AG10803 (cell line): ENCODE data around the gene TRMT5.

Experiments
- DNase-seq: peaks from one replicate; pipeline ENCODE4 v3.0.0; 2010; ENCODE audit warnings: low read depth
- H3K4me3 ChIP-seq: 2 replicates; pipeline ENCODE4 v1.5.1; 2011; ENCODE audit warnings: mild to moderate bottlenecking, low read length, control low read depth
- TF ChIP-seq, protein P1 (sequence below): conservative IDR thresholded peaks from 2 replicates; pipeline ENCODE4 v1.5.1; 2011; ENCODE audit warnings: mild to moderate bottlenecking, low read length, control low read depth, inconsistent platforms

Gene TRMT5

DNA sequence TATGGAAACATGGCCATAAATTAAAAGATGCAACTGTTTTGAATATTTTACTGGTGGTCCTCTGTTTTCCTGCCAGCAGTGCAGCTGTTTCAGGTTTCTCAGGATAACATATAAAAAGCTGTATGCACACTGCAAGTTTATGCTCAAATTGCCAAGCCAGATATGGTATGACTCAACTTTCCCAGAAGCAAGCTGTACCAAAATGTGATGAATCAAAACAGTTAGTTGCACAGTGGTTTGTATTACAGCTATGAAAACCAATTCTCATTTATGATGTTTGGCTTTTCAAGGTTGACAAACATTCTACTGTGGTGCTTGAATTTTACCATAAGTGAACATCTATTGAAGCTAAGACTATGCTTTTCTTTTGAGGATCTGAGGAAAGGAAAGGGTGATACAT is 15.5 kb downstream of the TRMT5 start:
- TF ChIP-seq, protein P1, sequence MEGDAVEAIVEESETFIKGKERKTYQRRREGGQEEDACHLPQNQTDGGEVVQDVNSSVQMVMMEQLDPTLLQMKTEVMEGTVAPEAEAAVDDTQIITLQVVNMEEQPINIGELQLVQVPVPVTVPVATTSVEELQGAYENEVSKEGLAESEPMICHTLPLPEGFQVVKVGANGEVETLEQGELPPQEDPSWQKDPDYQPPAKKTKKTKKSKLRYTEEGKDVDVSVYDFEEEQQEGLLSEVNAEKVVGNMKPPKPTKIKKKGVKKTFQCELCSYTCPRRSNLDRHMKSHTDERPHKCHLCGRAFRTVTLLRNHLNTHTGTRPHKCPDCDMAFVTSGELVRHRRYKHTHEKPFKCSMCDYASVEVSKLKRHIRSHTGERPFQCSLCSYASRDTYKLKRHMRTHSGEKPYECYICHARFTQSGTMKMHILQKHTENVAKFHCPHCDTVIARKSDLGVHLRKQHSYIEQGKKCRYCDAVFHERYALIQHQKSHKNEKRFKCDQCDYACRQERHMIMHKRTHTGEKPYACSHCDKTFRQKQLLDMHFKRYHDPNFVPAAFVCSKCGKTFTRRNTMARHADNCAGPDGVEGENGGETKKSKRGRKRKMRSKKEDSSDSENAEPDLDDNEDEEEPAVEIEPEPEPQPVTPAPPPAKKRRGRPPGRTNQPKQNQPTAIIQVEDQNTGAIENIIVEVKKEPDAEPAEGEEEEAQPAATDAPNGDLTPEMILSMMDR, result no peak
- peak; percentile 65 for DNase-seq
- H3K4me3 ChIP-seq, result no peak overlapping the region

DNA sequence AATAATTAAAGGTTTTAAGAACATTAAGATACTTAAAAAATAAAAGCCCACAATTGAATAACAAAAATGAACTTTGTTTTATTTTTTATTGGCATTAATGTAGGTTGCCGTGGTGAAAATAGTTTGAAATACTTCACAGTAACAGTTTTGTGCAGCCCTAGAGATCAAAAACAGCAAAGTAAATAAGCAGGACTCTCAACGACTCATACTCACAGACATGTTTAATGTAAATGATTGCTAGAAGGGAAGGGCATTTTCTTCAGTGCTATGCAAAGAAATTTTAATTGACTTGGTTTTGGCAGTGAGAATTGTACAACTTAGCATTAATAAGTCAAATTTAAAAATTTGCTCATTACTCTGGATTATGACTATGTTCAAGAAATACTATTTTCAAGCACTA is 16.0 kb downstream of the TRMT5 start:
- no peak for DNase-seq
- no peak overlapping the region for H3K4me3 ChIP-seq
- TF ChIP-seq, protein P1, result no peak

DNA sequence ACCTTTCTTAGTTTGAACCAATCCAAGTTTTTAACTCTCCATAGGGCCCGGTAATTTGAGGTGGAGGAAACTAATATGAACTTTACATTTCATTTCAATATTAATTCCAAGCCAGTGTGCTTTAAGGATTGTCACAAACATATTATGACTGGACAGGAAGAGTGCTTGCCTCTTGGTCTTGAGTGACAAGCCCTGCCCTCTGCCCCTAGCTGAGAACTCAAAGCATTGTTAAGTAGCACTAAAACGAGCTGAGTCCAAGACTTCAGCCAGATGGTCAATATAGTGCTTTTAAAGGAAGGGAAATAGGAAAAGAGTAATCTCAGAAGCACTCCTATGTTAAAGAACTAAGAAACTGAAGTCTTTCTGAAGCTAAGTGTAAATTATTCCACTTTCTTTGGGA is 17.1 kb downstream of the TRMT5 start:
- TF ChIP-seq, protein P1, result no peak
- H3K4me3 ChIP-seq, result no peak overlapping the region
- DNase-seq, result no peak

DNA sequence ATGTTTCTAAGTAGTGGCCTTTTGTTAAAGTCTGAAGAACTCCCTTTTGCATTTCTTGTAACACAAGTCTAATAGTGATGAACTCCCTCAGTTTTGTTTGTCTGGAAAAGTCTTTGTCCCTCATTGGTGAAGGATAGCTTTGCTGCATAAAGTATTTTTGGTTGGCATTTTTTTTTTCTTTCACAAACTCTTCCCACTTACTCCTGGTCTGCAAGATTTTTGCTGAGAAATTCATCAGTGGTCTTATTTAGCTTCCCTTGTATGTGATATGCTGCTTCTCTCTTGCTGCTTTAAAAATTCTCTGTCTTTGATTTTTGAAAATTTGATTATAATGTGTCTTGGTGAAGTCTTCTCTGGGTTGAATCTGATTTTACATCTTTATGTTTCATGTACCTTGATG is 22.7 kb downstream of the TRMT5 start:
- TF ChIP-seq, protein P1, result no peak
- DNase-seq, result no peak
- H3K4me3 ChIP-seq, result no peak overlapping the region

DNA sequence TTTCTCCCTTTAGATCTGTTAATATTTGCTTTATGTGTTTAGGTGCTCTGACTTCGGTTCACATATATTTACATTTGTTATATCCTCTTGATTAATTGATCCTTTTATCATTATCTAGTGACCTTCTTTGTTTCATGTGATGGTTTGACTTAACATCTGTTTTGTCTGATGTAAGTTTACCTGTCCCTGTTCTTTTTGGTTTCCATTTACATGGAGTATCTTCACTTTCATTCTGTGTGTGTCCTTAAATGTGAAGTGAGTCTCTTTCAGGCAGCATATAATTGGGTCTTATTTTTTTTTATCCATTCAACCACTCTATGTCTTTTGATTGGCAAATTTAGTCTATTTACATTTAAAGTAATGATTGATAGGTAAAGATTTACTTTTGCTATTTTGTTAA is 24.2 kb downstream of the TRMT5 start:
- TF ChIP-seq, protein P1, result no peak
- no peak for DNase-seq
- no peak overlapping the region for H3K4me3 ChIP-seq

DNA sequence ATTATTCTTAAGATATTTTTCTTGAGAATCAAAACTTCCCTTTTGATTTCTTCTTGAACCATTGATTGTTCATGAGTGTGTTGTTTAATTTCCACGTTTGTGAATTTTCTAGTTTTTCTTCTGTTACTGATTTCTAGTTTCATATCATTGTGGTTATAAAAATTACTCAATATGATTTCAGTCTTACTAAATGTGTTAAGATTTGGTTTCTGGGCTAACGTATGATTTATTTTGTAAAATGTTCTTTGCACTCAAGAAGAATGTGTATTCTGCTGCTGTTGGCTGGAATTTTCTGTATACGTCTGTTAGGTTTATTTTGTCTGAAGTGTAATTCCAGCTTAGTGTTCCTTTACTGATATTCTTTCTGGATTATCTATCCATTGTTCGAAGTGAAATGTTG is 24.7 kb downstream of the TRMT5 start:
- TF ChIP-seq, protein P1, result no peak
- DNase-seq, result no peak
- no peak overlapping the region for H3K4me3 ChIP-seq

DNA sequence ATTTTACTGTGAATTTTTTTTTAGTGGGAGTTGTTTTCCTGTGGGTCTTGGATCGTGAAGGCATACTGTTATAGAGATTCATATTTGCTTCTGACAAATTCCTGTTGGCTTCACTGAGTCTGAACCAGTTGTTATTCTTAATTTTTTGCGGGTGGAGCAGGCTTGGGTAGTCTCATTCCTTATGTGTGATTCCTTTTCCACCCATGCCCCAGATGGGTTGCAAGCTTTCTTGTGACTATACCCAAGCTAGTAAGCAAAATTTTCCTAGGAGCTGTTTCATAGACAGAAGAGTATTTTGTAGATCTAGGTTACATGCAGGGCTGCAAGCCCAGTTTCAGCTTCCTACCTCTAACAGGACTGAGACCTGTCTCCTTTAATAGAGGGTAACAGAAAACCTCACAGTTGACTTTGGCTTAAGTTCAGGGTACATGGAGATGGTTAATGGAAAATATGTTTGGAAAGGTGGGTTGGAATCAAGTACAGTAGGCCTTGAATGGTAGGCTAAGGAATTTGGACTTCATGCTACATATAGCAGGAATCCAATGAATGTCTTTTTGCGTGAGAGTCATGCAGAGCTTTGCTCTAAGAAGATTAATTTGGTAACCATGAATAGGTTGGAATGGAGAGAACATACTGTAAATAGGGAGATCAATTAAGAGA is 29.0 kb downstream of the TRMT5 start:
- TF ChIP-seq, protein P1, result no peak
- no peak for DNase-seq
- H3K4me3 ChIP-seq, result no peak overlapping the region
